ENCODE measurements around the gene CREB3L2. TPM values are rescaled to one million over a fixed set of nuclear protein-coding genes. Genes with fewer than 3 reads are reported as not detected.
"Not testable (repeated sequence)": the region's sequence is repeated elsewhere in the genome, so short reads cannot be mapped to it uniquely, and the experiment has no call there.

The CREB3L2 gene
- total and polyA plus RNA-seq, 2 of the 4 experiments (the other 2 are of a cell fraction), result 42.3 to 57.9 TPM

DNA sequence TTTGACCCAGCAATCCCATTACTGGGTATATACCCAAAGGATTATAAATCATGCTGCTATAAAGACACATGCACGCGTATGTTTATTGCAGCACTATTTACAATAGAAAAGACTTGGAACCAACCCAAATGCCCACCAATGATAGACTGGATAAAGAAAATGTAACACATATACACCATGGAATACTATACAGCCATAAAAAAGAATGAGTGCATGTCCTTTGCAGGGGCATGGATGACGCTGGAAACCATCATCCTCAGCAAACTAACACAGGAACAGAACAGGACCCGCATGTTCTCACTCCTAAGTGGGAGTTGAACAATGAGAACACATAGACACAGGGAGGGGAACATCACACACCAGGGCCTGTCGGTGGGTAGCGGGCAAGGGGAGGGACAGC, 75.7 kb downstream of the CREB3L2 start:
- peaks cover 19% of the 10 kb centered on the region for H3K36me3 ChIP-seq (ENCODE audit: control insufficient read depth, insufficient read depth, low read length)
- H4K20me1 ChIP-seq (ENCODE audit: insufficient read depth, low read length); H2BK20ac ChIP-seq (ENCODE audit: low read depth, low read length); H3K27ac ChIP-seq (ENCODE audit: insufficient read depth, low read length); POLR2A ChIA-PET (ENCODE audit: unreplicated experiment); H4K91ac ChIP-seq (ENCODE audit: insufficient read depth, low read depth, low read length); H4K5ac ChIP-seq (ENCODE audit: low read depth, low read length); H2AK9ac ChIP-seq (replicated peaks; ENCODE audit: low read depth, low read length, poor library complexity); H2BK15ac ChIP-seq (ENCODE audit: low read depth, low read length); H3K14ac ChIP-seq (replicated peaks; ENCODE audit: low read depth, low read length); H3K23ac ChIP-seq (ENCODE audit: low read depth, low read length); CTCF ChIA-PET; ATAC-seq (ENCODE audit: low read depth); H2AFZ ChIP-seq (replicated peaks; ENCODE audit: low read length, poor library complexity); H3K4me2 ChIP-seq (ENCODE audit: low read depth, low read length); H2BK120ac ChIP-seq (ENCODE audit: low read depth, low read length); in situ Hi-C loops (cut with MboI; ENCODE audit: low sequenced_read_pairs); H3K4ac ChIP-seq (ENCODE audit: low read depth, low read length); H3K9ac ChIP-seq (ENCODE audit: low read depth, low read length); H2AK5ac ChIP-seq (ENCODE audit: low read depth, low read length); H3K27me3 ChIP-seq (ENCODE audit: control insufficient read depth, insufficient read depth, low read length); H3K4me3 ChIP-seq (ENCODE audit: insufficient read depth, low read depth, low read length); DNase-seq; intact Hi-C loops (cut with micrococcal nuclease); H3K9me3 ChIP-seq (ENCODE audit: control insufficient read depth, insufficient read depth, low read length); H3K56ac ChIP-seq (ENCODE audit: extremely low read depth, insufficient read depth, low read length); BruUV-seq (replicated peaks); H3K18ac ChIP-seq (ENCODE audit: low read depth, low read length): not testable (repeated sequence)
- peaks cover 16% of the 10 kb centered on the region for H3K4me1 ChIP-seq (ENCODE audit: control insufficient read depth, insufficient read depth, low read length)
- H3K9me1 ChIP-seq (ENCODE audit: insufficient read depth, low read length), result peaks cover 28% of the 10 kb centered on the region
- WGBS, 2 experiments (ENCODE audit: extremely low coverage in 2 of 2, insufficient read length in 1 of 2), result no CpG with 5 or more reads among the region's 6 CpGs
- H2BK5ac ChIP-seq (ENCODE audit: low read depth, low read length, poor library complexity, severe bottlenecking), result peak overlapping the region; percentile 27
- 0 out of 4 replicates have a peak overlapping the region, but pooled peaks of 1 of the 2 experiments have one; percentile 4 for H4K8ac ChIP-seq (ENCODE audit: low read depth in 2 of 2, low read length in 2 of 2)
- dilution Hi-C loops (cut with HindIII; ENCODE audit: low sequenced_read_pairs, unreplicated experiment), result loop anchor here (10.0 kb wide), 1 partner anchor 69 kb away; no protein-coding TSS in a partner anchor
- H3K79me1 ChIP-seq (ENCODE audit: low read depth in 1 of 2, low read length in 2 of 2), result peaks cover 39 to 83% of the 10 kb centered on the region in 2 experiments
